Loucy (cell line): Measurements from ENCODE around the gene TOM1L2.

Experiments used
- H2AFZ ChIP-seq: fragments of 200-600 bp; sonication (generic); 2 replicates; pipeline ENCODE4 v1.6.0; 2016; ENCODE audit warnings: antibody characterized with exemption, mild to moderate bottlenecking, low read length, moderate library complexity
- H3F3A ChIP-seq: fragments of 200-600 bp; 2 replicates; pipeline ENCODE4 v1.6.0; 2016; ENCODE audit warnings: antibody characterized with exemption, low read depth, mild to moderate bottlenecking
- H3K27me3 ChIP-seq: fragments of 200-600 bp; sonication (generic); 2 replicates; pipeline ENCODE4 v1.6.1; 2014; ENCODE audit warnings: low read length, mild to moderate bottlenecking; ENCODE audit not compliant: insufficient read depth, poor library complexity, severe bottlenecking
- H3K36me3 ChIP-seq: fragments of 200-600 bp; sonication (generic); 2 replicates; pipeline ENCODE4 v1.6.1; 2016; ENCODE audit warnings: low read length; ENCODE audit not compliant: insufficient read depth
- H3K4me1 ChIP-seq: fragments of 200-600 bp; sonication (generic); 2 replicates; pipeline ENCODE4 v1.5.1; 2014; ENCODE audit warnings: low read length, mild to moderate bottlenecking; ENCODE audit not compliant: insufficient read depth, poor library complexity, severe bottlenecking
- H3K4me2 ChIP-seq: fragments of 200-600 bp; sonication (generic); 2 replicates; pipeline ENCODE4 v1.6.0; 2014; ENCODE audit warnings: antibody characterized with exemption, low read length, low read depth, mild to moderate bottlenecking; ENCODE audit not compliant: poor library complexity, severe bottlenecking
- H3K4me3 ChIP-seq: fragments of 200-600 bp; sonication (generic); 2 replicates; pipeline ENCODE4 v1.5.1; 2014; ENCODE audit warnings: low read length, mild to moderate bottlenecking, mixed read lengths; ENCODE audit not compliant: poor library complexity, severe bottlenecking
- H3K79me2 ChIP-seq: fragments of 200-600 bp; sonication (generic); 2 replicates; pipeline ENCODE4 v1.6.1; 2014; ENCODE audit warnings: low read length; ENCODE audit not compliant: insufficient read depth
- H3K9ac ChIP-seq: fragments of 200-600 bp; sonication (generic); 2 replicates; pipeline ENCODE4 v1.6.0; 2014; ENCODE audit warnings: mild to moderate bottlenecking, low read depth, low read length, moderate library complexity; ENCODE audit not compliant: poor library complexity, severe bottlenecking
- H3K9me2 ChIP-seq: fragments of 200-600 bp; sonication (generic); replicated peaks from 2 replicates; pipeline ENCODE4 v1.6.1; 2016; ENCODE audit warnings: low read depth, low read length, mixed read lengths
- H3K9me3 ChIP-seq: fragments of 200-600 bp; sonication (generic); 2 replicates; pipeline ENCODE4 v1.6.1; 2014; ENCODE audit warnings: mild to moderate bottlenecking, antibody characterized with exemption, low read length, low read depth; ENCODE audit not compliant: insufficient read depth
- H4K20me1 ChIP-seq: fragments of 200-600 bp; sonication (generic); 2 replicates; pipeline ENCODE4 v1.6.0; 2014; ENCODE audit warnings: antibody characterized with exemption, low read length, mild to moderate bottlenecking; ENCODE audit not compliant: insufficient read depth, poor library complexity, severe bottlenecking
- CTCF ChIP-seq: fragments of 200-600 bp; sonication (generic); conservative IDR thresholded peaks from 2 replicates; pipeline ENCODE4 v1.5.1; 2014; ENCODE audit warnings: mild to moderate bottlenecking, antibody characterized with exemption, low read length
- EZH2phosphoT487 ChIP-seq: fragments of 200-600 bp; IDR thresholded peaks from 2 replicates; pipeline ENCODE4 v1.6.1; 2018; ENCODE audit warnings: antibody characterized with exemption, mild to moderate bottlenecking, moderate library complexity, borderline replicate concordance

Gene TOM1L2

GRCh38 chr17:17846645-17847044 is 125.6 kb downstream of the TOM1L2 start:
- Histone ChIP-seq H3K9me2 (no peaks in the 10 kb centered on the region), H3K9ac (no peak overlapping the region), H3K36me3 (no peaks in the 10 kb centered on the region), H3K4me3 (no peak overlapping the region), H3K4me1 (peaks cover 21% of the 10 kb centered on the region), H3K9me3 (no peaks in the 10 kb centered on the region), H3F3A (no peaks in the 10 kb centered on the region), H3K27me3 (no peaks in the 10 kb centered on the region), H3K4me2 (no peak overlapping the region), H4K20me1 (no peaks in the 10 kb centered on the region), H2AFZ (no peak overlapping the region), H3K79me2 (no peaks in the 10 kb centered on the region)
- no peak for TF ChIP-seq CTCF
- TF ChIP-seq EZH2phosphoT487 = no peak

GRCh38 chr17:17846003-17846402 is 126.2 kb downstream of the TOM1L2 start:
- no peak overlapping the region for H2AFZ ChIP-seq
- TF ChIP-seq EZH2phosphoT487 = no peak
- no peaks in the 10 kb centered on the region for H3K36me3 ChIP-seq
- no peaks in the 10 kb centered on the region for H3F3A ChIP-seq
- no peak overlapping the region for H3K4me2 ChIP-seq
- H3K27me3 ChIP-seq = no peaks in the 10 kb centered on the region
- H3K9me2 ChIP-seq = no peaks in the 10 kb centered on the region
- H3K9ac ChIP-seq = no peak overlapping the region
- no peak overlapping the region for H3K4me3 ChIP-seq
- no peaks in the 10 kb centered on the region for H3K9me3 ChIP-seq
- no peaks in the 10 kb centered on the region for H3K79me2 ChIP-seq
- H4K20me1 ChIP-seq = no peaks in the 10 kb centered on the region
- peaks cover 21% of the 10 kb centered on the region for H3K4me1 ChIP-seq

GRCh38 chr17:17845046-17845775 is 127.0 kb downstream of the TOM1L2 start:
- H4K20me1 ChIP-seq = no peaks in the 10 kb centered on the region
- no peaks in the 10 kb centered on the region for H3F3A ChIP-seq
- no peaks in the 10 kb centered on the region for H3K9me3 ChIP-seq
- no peaks in the 10 kb centered on the region for H3K79me2 ChIP-seq
- no peak overlapping the region for H3K9ac ChIP-seq
- no peaks in the 10 kb centered on the region for H3K36me3 ChIP-seq
- H3K4me2 ChIP-seq = no peak overlapping the region
- no peak overlapping the region for H2AFZ ChIP-seq
- H3K9me2 ChIP-seq = no peaks in the 10 kb centered on the region
- TF ChIP-seq EZH2phosphoT487 (no peak), CTCF (no peak)
- H3K4me3 ChIP-seq = no peak overlapping the region
- peaks cover 14% of the 10 kb centered on the region for H3K4me1 ChIP-seq
- H3K27me3 ChIP-seq = no peaks in the 10 kb centered on the region

- H3K9me2 ChIP-seq = no peaks in the 10 kb centered on the region
- H3F3A ChIP-seq = no peaks in the 10 kb centered on the region
These were observed 127.7 kb downstream of the TOM1L2 start for GRCh38 chr17:17844500-17844899.

More at GRCh38 chr17:17844500-17844899, 127.7 kb downstream of the TOM1L2 start:
- Histone ChIP-seq H3K4me2 (no peak overlapping the region), H3K27me3 (no peaks in the 10 kb centered on the region), H3K79me2 (no peaks in the 10 kb centered on the region), H2AFZ (no peak overlapping the region), H4K20me1 (no peaks in the 10 kb centered on the region), H3K4me1 (peaks cover 7% of the 10 kb centered on the region), H3K4me3 (no peak overlapping the region), H3K9ac (no peak overlapping the region), H3K36me3 (no peaks in the 10 kb centered on the region), H3K9me3 (no peaks in the 10 kb centered on the region)
- TF ChIP-seq EZH2phosphoT487 = no peak
- no peak for TF ChIP-seq CTCF
